Astrocyte of the cerebellum (primary cell): Measurements from ENCODE around the gene VPS25.

Experiments
- DNase-seq: peaks from one replicate; pipeline ENCODE4 v3.0.0-alpha.2; 2011; ENCODE audit warnings: low read depth
- H3K4me3 ChIP-seq: 2 replicates; pipeline ENCODE4 v1.5.1; 2011; ENCODE audit warnings: mild to moderate bottlenecking, low read depth, low read length, moderate library complexity
- CTCF ChIP-seq: IDR thresholded peaks from 2 replicates; pipeline ENCODE4 v1.5.1; 2012; ENCODE audit warnings: low read length, low read depth, moderate library complexity, mild to moderate bottlenecking; ENCODE audit errors: missing control alignments
- in situ Hi-C: cut with HindIII; loops from 2 replicates; pipeline ENCODE4 v1.10.0; 2017; ENCODE audit warnings: low sequenced_read_pairs

VPS25 gene

DNA sequence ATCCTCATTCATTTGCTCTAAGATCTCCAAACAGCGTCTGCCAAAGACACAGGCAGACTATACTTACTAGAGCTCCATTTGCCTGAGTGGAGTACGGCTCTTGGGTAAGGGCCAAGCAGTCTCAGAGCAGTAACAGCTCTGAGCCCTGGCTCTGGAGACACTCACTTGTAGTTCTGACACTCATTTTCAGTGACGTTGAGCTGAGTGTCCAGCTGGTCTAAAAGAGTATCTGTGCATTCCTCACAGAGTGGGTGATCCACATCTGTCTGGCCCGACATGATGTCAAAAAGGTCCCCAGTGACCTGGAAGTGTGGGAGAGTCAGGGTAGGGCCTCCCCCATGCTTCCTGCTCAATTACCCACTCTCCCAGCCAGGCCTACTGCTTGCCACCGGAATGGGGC lies 45.1 kb downstream of the VPS25 start:
- no peak for TF ChIP-seq CTCF
- in situ Hi-C loops, result no loop called here
- H3K4me3 ChIP-seq, result no peak overlapping the region
- no peak for DNase-seq

DNA sequence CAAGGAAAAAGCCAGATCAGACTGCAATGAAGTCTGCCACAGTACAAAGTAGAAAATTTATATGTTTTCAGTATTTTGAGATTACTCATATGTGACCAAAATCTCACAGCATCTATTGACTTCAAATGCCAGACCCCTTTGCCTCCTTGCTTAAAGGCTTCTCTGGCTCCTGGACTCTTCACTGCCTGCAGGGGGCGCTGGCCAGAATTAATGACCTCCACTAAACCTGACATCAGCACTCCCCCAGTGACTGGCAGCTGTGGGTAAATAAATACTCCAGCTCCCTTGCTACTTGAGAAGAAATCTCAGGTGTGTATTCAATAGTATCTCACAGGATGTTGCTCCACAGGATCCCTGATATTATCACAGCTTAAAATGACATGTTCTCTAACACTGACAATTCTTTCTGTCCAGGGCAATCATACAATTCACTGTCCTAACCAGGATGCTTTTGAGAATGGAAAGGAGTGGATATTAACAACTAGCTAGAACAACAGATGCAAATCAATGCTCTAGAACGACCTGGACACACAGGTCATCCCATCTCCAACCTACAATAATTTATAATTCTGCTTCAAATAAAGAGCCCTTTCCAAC lies 46.8 kb downstream of the VPS25 start:
- DNase-seq, result no peak
- H3K4me3 ChIP-seq, result no peak overlapping the region
- in situ Hi-C loops, result no loop called here
- peak; percentile 84 for TF ChIP-seq CTCF

- DNase-seq, result no peak
- in situ Hi-C loops, result no loop called here
- no peak for TF ChIP-seq CTCF
- no peak overlapping the region for H3K4me3 ChIP-seq
Observed at GRCh38 chr17:42821176-42821575, 47.9 kb downstream of the VPS25 start.

- TF ChIP-seq CTCF, result no peak
- H3K4me3 ChIP-seq, result no peak overlapping the region
- DNase-seq, result no peak
- in situ Hi-C loops, result no loop called here
Observed at GRCh38 chr17:42827472-42827871, 54.2 kb downstream of the VPS25 start.
